H1 (cell line): ENCODE measurements around the gene BGN. TPM values are rescaled to one million over a fixed set of nuclear protein-coding genes. Genes with fewer than 3 reads are reported as not detected.

Experiments
- CTCF ChIA-PET: fragments of 300-600 bp; sonication (Branson Sonifier 250); formaldehyde crosslinking; loops from one replicate; lab custom pipeline; 2021; ENCODE audit not compliant: partially characterized antibody; lab: Charles Lee
- POLR2A ChIA-PET: fragments of 300-600 bp; sonication (Branson Sonifier 250); formaldehyde crosslinking; loops from one replicate; lab custom pipeline; 2021; ENCODE audit warnings: inconsistent platforms; ENCODE audit not compliant: partially characterized antibody; lab: Charles Lee
- DNase-seq, 2 experiments: peaks; one replicate each; pipeline versions ENCODE4 v3.0.0 to v3.0.0-alpha.2; 2010 to 2022; ENCODE audit warnings: low spot score in 2 of 2, low read depth in 1 of 2, mixed read lengths in 1 of 2
- FAIRE-seq: peaks from 2 replicates; lab custom pipeline; 2011; peaks lifted over from hg19 to GRCh38; lab: Jason Lieb, UNC
- H2AFZ ChIP-seq: 2 replicates; pipeline ENCODE4 v1.8.1; 2012; ENCODE audit warnings: low read length, inconsistent platforms
- H2AK5ac ChIP-seq: 2 replicates; pipeline ENCODE4 v1.6.1; 2013; ENCODE audit warnings: low read depth, low read length
- H2BK120ac ChIP-seq: replicated peaks from 2 replicates; pipeline ENCODE3; 2013; ENCODE audit warnings: low read depth, low read length, inconsistent platforms
- H2BK12ac ChIP-seq: 2 replicates; pipeline ENCODE4 v1.6.1; 2013; ENCODE audit warnings: low read depth, low read length
- H2BK15ac ChIP-seq: 2 replicates; pipeline ENCODE4 v1.6.1; 2013; ENCODE audit warnings: low read length
- H2BK20ac ChIP-seq: 2 replicates; pipeline ENCODE4 v1.6.1; 2013; ENCODE audit warnings: low read length
- H2BK5ac ChIP-seq: 2 replicates; pipeline ENCODE4 v1.6.1; 2013; ENCODE audit warnings: low read depth, low read length
- H3K14ac ChIP-seq: 2 replicates; pipeline ENCODE4 v1.6.1; 2013; ENCODE audit warnings: inconsistent platforms; ENCODE audit not compliant: insufficient read length
- H3K18ac ChIP-seq: 2 replicates; pipeline ENCODE4 v1.6.1; 2013; ENCODE audit warnings: low read length; ENCODE audit errors: extremely low read depth
- H3K23ac ChIP-seq: 2 replicates; pipeline ENCODE4 v1.6.1; 2013; ENCODE audit warnings: inconsistent platforms; ENCODE audit not compliant: insufficient read length
- H3K23me2 ChIP-seq: 2 replicates; pipeline ENCODE4 v1.6.1; 2013; ENCODE audit warnings: low read depth, low read length
- H3K27ac ChIP-seq: 2 replicates; pipeline ENCODE4 v1.6.1; 2011; ENCODE audit warnings: low read depth, low read length, inconsistent platforms
- H3K27me3 ChIP-seq, 4 experiments: replicated peaks in 1 of 4; 1 replicate in 1 of 4; 2 replicates in 3 of 4; pipeline versions ENCODE4 v1.6.1 to v1.8.1; 2011 to 2013; ENCODE audit warnings: low read length in 3 of 4, mild to moderate bottlenecking in 3 of 4, inconsistent platforms in 2 of 4, mixed read lengths in 2 of 4, moderate library complexity in 1 of 4; ENCODE audit not compliant: control insufficient read depth in 3 of 4, insufficient read depth in 3 of 4; ENCODE audit errors: extremely low read depth in 1 of 4
- H3K36me3 ChIP-seq, 4 experiments: 2 replicates each; pipeline versions ENCODE4 v1.6.1 to v1.8.1; 2011 to 2013; ENCODE audit warnings: mild to moderate bottlenecking in 4 of 4, low read length in 3 of 4, moderate library complexity in 2 of 4, control low read depth in 1 of 4, inconsistent platforms in 1 of 4; ENCODE audit not compliant: insufficient read depth in 4 of 4, control insufficient read depth in 2 of 4
- H3K4ac ChIP-seq: replicated peaks from 2 replicates; pipeline ENCODE3; 2013; ENCODE audit warnings: low read length, low read depth, mixed read lengths, inconsistent platforms; ENCODE audit not compliant: insufficient read length
- H3K4me1 ChIP-seq, 4 experiments: replicated peaks in 1 of 4; 1 replicate in 1 of 4; 2 replicates in 3 of 4; pipeline versions ENCODE4 v1.6.1 to v1.8.1; 2011 to 2013; ENCODE audit warnings: low read length in 3 of 4, inconsistent platforms in 2 of 4, mixed read lengths in 1 of 4; ENCODE audit not compliant: insufficient read depth in 4 of 4, control insufficient read depth in 3 of 4
- H3K4me2 ChIP-seq, 2 experiments: 2 replicates each; pipeline versions ENCODE4 v1.6.1 to v1.8.1; 2011 to 2013; ENCODE audit warnings: low read depth in 2 of 2, low read length in 2 of 2, control low read depth in 1 of 2, inconsistent platforms in 1 of 2, mild to moderate bottlenecking in 1 of 2; ENCODE audit not compliant: insufficient read depth in 1 of 2
- H3K4me3 ChIP-seq, 4 experiments: fragments of 200-600, 300-600 bp in 1 of 4; sonication (generic), shearing (Covaris generic), sonication (Bioruptor Twin) in 1 of 4; 2 replicates each; pipeline versions ENCODE4 v1.5.1 to v1.8.1; 2011 to 2016; ENCODE audit warnings: low read length in 4 of 4, low read depth in 3 of 4, control low read depth in 2 of 4, inconsistent platforms in 2 of 4, mild to moderate bottlenecking in 2 of 4, mixed read lengths in 1 of 4, moderate library complexity in 1 of 4; ENCODE audit not compliant: insufficient read depth in 2 of 4; ENCODE audit errors: extremely low read depth in 1 of 4
- H3K56ac ChIP-seq: replicated peaks from 2 replicates; pipeline ENCODE3; 2013; ENCODE audit warnings: low read depth, mild to moderate bottlenecking, mixed read lengths, low read length, inconsistent platforms; ENCODE audit not compliant: insufficient read length
- H3K79me1 ChIP-seq: 2 replicates; pipeline ENCODE4 v1.6.1; 2013; ENCODE audit warnings: low read depth, low read length, control low read depth
- H3K79me2 ChIP-seq, 2 experiments: 2 replicates each; pipeline versions ENCODE4 v1.6.1 to v1.8.1; 2012 to 2013; ENCODE audit warnings: low read length in 2 of 2, mild to moderate bottlenecking in 2 of 2, inconsistent platforms in 1 of 2; ENCODE audit not compliant: insufficient read depth in 2 of 2, control insufficient read depth in 1 of 2
- H3K9ac ChIP-seq, 4 experiments: replicated peaks in 1 of 4; 1 replicate in 1 of 4; 2 replicates in 3 of 4; pipeline versions ENCODE4 v1.6.1 to v1.8.1; 2011 to 2013; ENCODE audit warnings: low read depth in 3 of 4, low read length in 3 of 4, control low read depth in 2 of 4, mild to moderate bottlenecking in 2 of 4, moderate library complexity in 2 of 4, inconsistent platforms in 1 of 4; ENCODE audit errors: extremely low read depth in 1 of 4
- H3K9me3 ChIP-seq, 2 experiments: 2 replicates each; pipeline versions ENCODE4 v1.6.1 to v1.8.1; 2012 to 2013; ENCODE audit warnings: mild to moderate bottlenecking in 2 of 2, moderate library complexity in 2 of 2, control low read depth in 1 of 2, inconsistent platforms in 1 of 2, low read depth in 1 of 2, low read length in 1 of 2, mixed read lengths in 1 of 2; ENCODE audit not compliant: insufficient read depth in 2 of 2
- H4K20me1 ChIP-seq, 2 experiments: replicated peaks in 1 of 2; 2 replicates each; pipeline versions ENCODE3 to v1.8.1; 2011 to 2013; ENCODE audit warnings: inconsistent platforms in 2 of 2, low read length in 2 of 2, mild to moderate bottlenecking in 1 of 2; ENCODE audit not compliant: insufficient read depth in 2 of 2, control insufficient read depth in 1 of 2
- H4K5ac ChIP-seq: 2 replicates; pipeline ENCODE4 v1.6.1; 2013; ENCODE audit warnings: low read length, low read depth, mixed read lengths, inconsistent platforms; ENCODE audit not compliant: insufficient read length
- H4K8ac ChIP-seq: 2 replicates; pipeline ENCODE4 v1.8.0; 2013; ENCODE audit warnings: mild to moderate bottlenecking, moderate library complexity, low read length, inconsistent platforms; ENCODE audit not compliant: insufficient read depth; ENCODE audit errors: extremely low read depth
- H4K91ac ChIP-seq: replicated peaks from 2 replicates; pipeline ENCODE3; 2013; ENCODE audit warnings: low read length, mixed read lengths, inconsistent platforms; ENCODE audit not compliant: insufficient read length
- ASH2L ChIP-seq: fragments of 200-600, 300-600 bp; sonication (generic); IDR thresholded peaks from one replicate; pipeline ENCODE4 v1.7.1; 2017; ENCODE audit warnings: low read length
- EZH2 ChIP-seq: fragments of 200-600 bp; sonication (generic); IDR thresholded peaks from 2 replicates; pipeline ENCODE4 v1.7.1; 2012; ENCODE audit warnings: low read depth, mild to moderate bottlenecking, moderate library complexity, low read length, inconsistent platforms; ENCODE audit not compliant: severe bottlenecking
- JUN ChIP-seq: IDR thresholded peaks from 2 replicates; pipeline ENCODE4 v1.6.1; 2011; ENCODE audit warnings: low read depth, mild to moderate bottlenecking, improper control_type of control experiment, low read length
- KDM5A ChIP-seq: fragments of 200-600 bp; IDR thresholded peaks from 2 replicates; pipeline ENCODE4 v1.7.1; 2012; ENCODE audit warnings: mild to moderate bottlenecking, low read length, inconsistent platforms, mixed read lengths
- SIRT6 ChIP-seq: IDR thresholded peaks from one replicate; pipeline ENCODE4 v1.7.1; 2012; ENCODE audit warnings: low read length, inconsistent platforms
- SP4 ChIP-seq: IDR thresholded peaks from 2 replicates; pipeline ENCODE4 v1.6.1; 2012; ENCODE audit warnings: low read length, inconsistent platforms
- TAF7 ChIP-seq: optimal IDR thresholded peaks from 2 replicates; pipeline ENCODE3; 2011; ENCODE audit warnings: low read depth, mild to moderate bottlenecking, inconsistent platforms, low read length, moderate library complexity, borderline replicate concordance
- YY1 ChIP-seq: IDR thresholded peaks from 2 replicates; pipeline ENCODE4 v1.6.1; 2011; ENCODE audit warnings: low read depth, mild to moderate bottlenecking, low read length
- WGBS, 2 experiments: shearing (Covaris generic) in 1 of 2; methylation state at CpG; one replicate each; pipeline versions ENCODE4 v1.1.6 to v1.1.7; 2013 to 2015; ENCODE audit warnings: low lambda C conversion rate in 2 of 2, mixed read lengths in 2 of 2, inconsistent platforms in 1 of 2, low coverage in 1 of 2, missing lambda C conversion rate in 1 of 2; ENCODE audit not compliant: insufficient replicate concordance in 2 of 2, insufficient coverage in 1 of 2, insufficient read length in 1 of 2; ENCODE audit errors: extremely low coverage in 1 of 2, missing lambda C conversion rate in 1 of 2; 5-methylcytosine and 5-hydroxymethylcytosine counted together
- polyA plus RNA-seq, 7 experiments: library from polyadenylated mRNA; depleted of rRNA in 3 of 7; stranded (reverse) in 5 of 7; unstranded in 2 of 7; fragments of >200 nt in 5 of 7; fragments of 200-250 nt in 2 of 7; gene quantifications; 1 replicate in 5 of 7; 2 replicates in 1 of 7; 4 replicates in 1 of 7; pipeline versions ENCODE4 v1.2.1 to v1.2.3, GENCODE V29; 2011 to 2013; ENCODE audit warnings: missing spikeins in 2 of 7, mixed read lengths in 2 of 7
- total RNA-seq: library from RNA; stranded (reverse); fragmentation: NEBNext Ultra II Directional; extraction: Animal tissue kit (Norgen Biotek cat#: 25700); gene quantifications from 2 replicates; pipeline ENCODE4 v1.2.1, GENCODE V29; 2021
- TF ChIP-seq, protein P1 (sequence below), 3 experiments: IDR thresholded peaks; 1 replicate in 2 of 3; 2 replicates in 1 of 3; pipeline versions ENCODE4 v1.5.1 to v1.6.1; 2011; ENCODE audit warnings: low read length in 3 of 3, mild to moderate bottlenecking in 3 of 3, inconsistent platforms in 2 of 3, low read depth in 1 of 3, moderate library complexity in 1 of 3; ENCODE audit not compliant: insufficient read depth in 1 of 3; ENCODE audit errors: control extremely low read depth in 1 of 3
- TF ChIP-seq, protein P2 (sequence below): IDR thresholded peaks from 2 replicates; pipeline ENCODE4 v1.6.1; 2012; ENCODE audit warnings: inconsistent platforms

Gene BGN
- total and polyA plus RNA-seq, 2 of the 8 experiments (the other 6 are each of a cell fraction or from before 2014, with no cell fraction given): 1.8 to 2.4 TPM

DNA sequence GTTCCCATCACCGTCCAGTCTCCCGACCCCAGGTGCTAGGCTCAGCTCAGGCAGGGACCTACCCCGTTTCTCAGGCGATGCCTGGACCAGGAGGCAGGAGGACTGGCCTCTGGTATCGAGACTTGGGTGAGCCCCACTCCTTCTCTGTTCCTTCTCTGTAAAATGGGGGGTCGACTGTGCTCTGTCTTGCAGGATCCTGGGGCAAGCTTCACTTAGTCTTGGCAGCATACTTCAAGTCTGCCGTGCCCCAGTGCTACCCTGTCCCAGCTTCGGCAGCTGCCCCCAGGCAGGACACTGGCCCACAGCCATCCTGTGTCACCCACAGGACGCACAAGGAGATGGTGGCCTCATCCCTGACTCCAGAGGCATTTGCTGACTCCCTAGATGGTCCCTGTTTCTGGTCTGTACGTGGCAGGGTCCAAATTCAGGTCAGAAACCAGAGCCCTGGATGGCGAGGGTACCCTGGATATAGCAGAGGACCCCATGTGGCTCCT, 17.4 kb upstream of the BGN start:
- no peaks in the 10 kb centered on the region for H3K79me2 ChIP-seq
- H4K8ac ChIP-seq: no peak overlapping the region; the same call in 1 of the 2 replicates
- H3K23ac ChIP-seq: no peak overlapping the region
- FAIRE-seq: no peak
- no peak for DNase-seq
- peak overlapping the region; percentile 85 for H4K91ac ChIP-seq
- H3K14ac ChIP-seq: no peak overlapping the region
- peak overlapping the region; percentile 39; the same call in 1 of the 2 replicates for H2BK12ac ChIP-seq
- H2AFZ ChIP-seq: no peak overlapping the region
- peaks cover 5 to 24% (median 18%) of the 10 kb centered on the region in 4 experiments; a peak in 6 of 7 replicates for H3K27me3 ChIP-seq
- no peak overlapping the region for H2BK120ac ChIP-seq
- H4K5ac ChIP-seq: no peak overlapping the region
- peaks cover 0 to 1% of the 10 kb centered on the region in 2 experiments for H4K20me1 ChIP-seq
- no peaks in the 10 kb centered on the region for H3K79me1 ChIP-seq
- CTCF ChIA-PET: interaction anchor here (1.5 to 1.9 kb wide), 4 partner anchors 11 to 192 kb away, joined by 3 to 11 read pairs (median 6); partner anchors contain the start of gene BGN
- peak overlapping the region; percentile 75; the same call in 1 of the 2 replicates for H2BK5ac ChIP-seq
- POLR2A ChIA-PET: interaction anchor here (0.9 to 1.0 kb wide), 2 partner anchors 13 to 21 kb away, joined by 3 read pairs; no protein-coding TSS in a partner anchor
- H2AK5ac ChIP-seq: no peak overlapping the region
- H3K4me3 ChIP-seq: no peak overlapping the region
- H3K9ac ChIP-seq: no peak overlapping the region
- H3K27ac ChIP-seq: no peak overlapping the region; the same call in 1 of the 2 replicates
- peak overlapping the region; percentile 53 for H3K4ac ChIP-seq
- no peak overlapping the region for H3K56ac ChIP-seq
- peak overlapping the region; percentile 93; the same call in 1 of the 2 replicates for H2BK20ac ChIP-seq
- H3K9me3 ChIP-seq: no peaks in the 10 kb centered on the region
- WGBS, 2 experiments: 72% methylated on average over 7 of the region's 11 CpGs; no CpG with 5 or more reads in 1 of the 2 experiments
- H3K36me3 ChIP-seq: no peaks in the 10 kb centered on the region
- no peak overlapping the region for H3K4me2 ChIP-seq
- H3K23me2 ChIP-seq: no peaks in the 10 kb centered on the region
- peak overlapping the region; percentile 60; the same call in 1 of the 2 replicates for H3K18ac ChIP-seq
- peaks cover 0 to 17% (median 5%) of the 10 kb centered on the region in 4 experiments; a peak in 3 of 7 replicates for H3K4me1 ChIP-seq
- H2BK15ac ChIP-seq: peak overlapping the region; percentile 46; the same call in 1 of the 2 replicates
- TF ChIP-seq SP4: no peak
- no peak for TF ChIP-seq SIRT6
- TF ChIP-seq YY1: no peak
- TF ChIP-seq EZH2: no peak
- TF ChIP-seq KDM5A: no peak
- TF ChIP-seq, protein P1, sequence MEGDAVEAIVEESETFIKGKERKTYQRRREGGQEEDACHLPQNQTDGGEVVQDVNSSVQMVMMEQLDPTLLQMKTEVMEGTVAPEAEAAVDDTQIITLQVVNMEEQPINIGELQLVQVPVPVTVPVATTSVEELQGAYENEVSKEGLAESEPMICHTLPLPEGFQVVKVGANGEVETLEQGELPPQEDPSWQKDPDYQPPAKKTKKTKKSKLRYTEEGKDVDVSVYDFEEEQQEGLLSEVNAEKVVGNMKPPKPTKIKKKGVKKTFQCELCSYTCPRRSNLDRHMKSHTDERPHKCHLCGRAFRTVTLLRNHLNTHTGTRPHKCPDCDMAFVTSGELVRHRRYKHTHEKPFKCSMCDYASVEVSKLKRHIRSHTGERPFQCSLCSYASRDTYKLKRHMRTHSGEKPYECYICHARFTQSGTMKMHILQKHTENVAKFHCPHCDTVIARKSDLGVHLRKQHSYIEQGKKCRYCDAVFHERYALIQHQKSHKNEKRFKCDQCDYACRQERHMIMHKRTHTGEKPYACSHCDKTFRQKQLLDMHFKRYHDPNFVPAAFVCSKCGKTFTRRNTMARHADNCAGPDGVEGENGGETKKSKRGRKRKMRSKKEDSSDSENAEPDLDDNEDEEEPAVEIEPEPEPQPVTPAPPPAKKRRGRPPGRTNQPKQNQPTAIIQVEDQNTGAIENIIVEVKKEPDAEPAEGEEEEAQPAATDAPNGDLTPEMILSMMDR (IDR thresholded peaks at IDR 0.05; ENCODE audit: control extremely low read depth in 1 of 3, insufficient read depth in 1 of 3, low read depth in 1 of 3, low read length in 3 of 3): no peak
- TF ChIP-seq, protein P2, sequence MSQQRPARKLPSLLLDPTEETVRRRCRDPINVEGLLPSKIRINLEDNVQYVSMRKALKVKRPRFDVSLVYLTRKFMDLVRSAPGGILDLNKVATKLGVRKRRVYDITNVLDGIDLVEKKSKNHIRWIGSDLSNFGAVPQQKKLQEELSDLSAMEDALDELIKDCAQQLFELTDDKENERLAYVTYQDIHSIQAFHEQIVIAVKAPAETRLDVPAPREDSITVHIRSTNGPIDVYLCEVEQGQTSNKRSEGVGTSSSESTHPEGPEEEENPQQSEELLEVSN: no peak
- no peak for TF ChIP-seq ASH2L
- TF ChIP-seq JUN: no peak
- TF ChIP-seq TAF7: no peak
